Measurements from ENCODE around the gene SH3BP5.

DNA sequence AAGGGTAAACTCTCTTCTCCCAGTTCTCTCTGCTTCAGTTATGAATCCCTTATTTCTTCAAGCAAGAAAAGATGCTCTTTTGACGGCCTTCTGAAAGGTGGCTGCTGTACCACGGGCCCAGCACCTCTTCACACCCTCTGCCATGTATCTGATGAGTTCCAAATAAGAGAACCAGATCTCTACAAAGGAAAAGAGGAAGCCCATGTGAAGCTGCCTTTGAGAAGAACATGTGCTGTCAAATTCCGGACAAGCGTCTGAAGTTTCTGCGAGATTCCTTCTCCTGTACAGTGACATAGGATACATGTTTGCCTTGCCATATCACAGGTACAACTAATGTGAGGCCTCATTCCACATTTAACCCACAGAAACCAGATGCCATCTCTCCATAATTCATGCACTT lies 59.2 kb downstream of the SH3BP5 start:
- TF ChIP-seq, protein P1, sequence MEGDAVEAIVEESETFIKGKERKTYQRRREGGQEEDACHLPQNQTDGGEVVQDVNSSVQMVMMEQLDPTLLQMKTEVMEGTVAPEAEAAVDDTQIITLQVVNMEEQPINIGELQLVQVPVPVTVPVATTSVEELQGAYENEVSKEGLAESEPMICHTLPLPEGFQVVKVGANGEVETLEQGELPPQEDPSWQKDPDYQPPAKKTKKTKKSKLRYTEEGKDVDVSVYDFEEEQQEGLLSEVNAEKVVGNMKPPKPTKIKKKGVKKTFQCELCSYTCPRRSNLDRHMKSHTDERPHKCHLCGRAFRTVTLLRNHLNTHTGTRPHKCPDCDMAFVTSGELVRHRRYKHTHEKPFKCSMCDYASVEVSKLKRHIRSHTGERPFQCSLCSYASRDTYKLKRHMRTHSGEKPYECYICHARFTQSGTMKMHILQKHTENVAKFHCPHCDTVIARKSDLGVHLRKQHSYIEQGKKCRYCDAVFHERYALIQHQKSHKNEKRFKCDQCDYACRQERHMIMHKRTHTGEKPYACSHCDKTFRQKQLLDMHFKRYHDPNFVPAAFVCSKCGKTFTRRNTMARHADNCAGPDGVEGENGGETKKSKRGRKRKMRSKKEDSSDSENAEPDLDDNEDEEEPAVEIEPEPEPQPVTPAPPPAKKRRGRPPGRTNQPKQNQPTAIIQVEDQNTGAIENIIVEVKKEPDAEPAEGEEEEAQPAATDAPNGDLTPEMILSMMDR (IDR thresholded peaks at IDR 0.05) = no peak
- no peak for TF ChIP-seq POLR2A (IDR thresholded peaks at IDR 0.05)
